Prostate gland (tissue), 2 donors: ENCODE measurements around the gene DGKE.

Source experiments
- POLR2A ChIP-seq: fragments of 450-650 bp; IDR thresholded peaks from one replicate; pipeline ENCODE4 v1.6.1; 2016; ENCODE audit warnings: antibody characterized with exemption, mild to moderate bottlenecking
- TF ChIP-seq, protein P1 (sequence below), 4 experiments: fragments of 200-600 bp in 2 of 4; fragments of 450-650 bp in 2 of 4; sonication (generic) in 2 of 4; IDR thresholded peaks; 1 replicate in 3 of 4; 2 replicates in 1 of 4; pipeline ENCODE4 v1.5.1; 2016 to 2019; ENCODE audit warnings: antibody characterized with exemption in 4 of 4, mild to moderate bottlenecking in 2 of 4, moderate library complexity in 2 of 4

DNA sequence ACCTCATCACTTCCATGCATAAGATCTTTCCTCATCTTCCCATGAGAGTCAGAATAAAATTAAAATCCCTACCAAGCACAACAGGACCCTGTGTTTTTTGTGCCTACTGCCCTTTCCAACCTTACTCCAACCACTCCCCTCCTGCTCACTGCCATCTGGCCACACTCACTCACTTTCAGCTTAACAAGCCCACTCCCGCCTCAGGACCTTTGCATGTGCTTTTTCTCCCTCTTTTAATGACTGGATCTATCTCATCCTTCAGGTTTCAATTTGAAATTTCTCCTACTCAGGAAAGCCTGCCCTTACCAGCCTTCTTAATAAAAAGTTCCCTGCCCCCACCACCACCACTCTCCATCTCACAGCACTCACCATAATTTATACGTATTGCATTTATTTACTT lies 14.9 kb upstream of the DGKE start:
- TF ChIP-seq POLR2A = no peak
- TF ChIP-seq, protein P1, sequence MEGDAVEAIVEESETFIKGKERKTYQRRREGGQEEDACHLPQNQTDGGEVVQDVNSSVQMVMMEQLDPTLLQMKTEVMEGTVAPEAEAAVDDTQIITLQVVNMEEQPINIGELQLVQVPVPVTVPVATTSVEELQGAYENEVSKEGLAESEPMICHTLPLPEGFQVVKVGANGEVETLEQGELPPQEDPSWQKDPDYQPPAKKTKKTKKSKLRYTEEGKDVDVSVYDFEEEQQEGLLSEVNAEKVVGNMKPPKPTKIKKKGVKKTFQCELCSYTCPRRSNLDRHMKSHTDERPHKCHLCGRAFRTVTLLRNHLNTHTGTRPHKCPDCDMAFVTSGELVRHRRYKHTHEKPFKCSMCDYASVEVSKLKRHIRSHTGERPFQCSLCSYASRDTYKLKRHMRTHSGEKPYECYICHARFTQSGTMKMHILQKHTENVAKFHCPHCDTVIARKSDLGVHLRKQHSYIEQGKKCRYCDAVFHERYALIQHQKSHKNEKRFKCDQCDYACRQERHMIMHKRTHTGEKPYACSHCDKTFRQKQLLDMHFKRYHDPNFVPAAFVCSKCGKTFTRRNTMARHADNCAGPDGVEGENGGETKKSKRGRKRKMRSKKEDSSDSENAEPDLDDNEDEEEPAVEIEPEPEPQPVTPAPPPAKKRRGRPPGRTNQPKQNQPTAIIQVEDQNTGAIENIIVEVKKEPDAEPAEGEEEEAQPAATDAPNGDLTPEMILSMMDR (IDR thresholded peaks at IDR 0.05) = no peak
